Naive thymus-derived CD8-positive, alpha-beta T cell (primary cell): ENCODE measurements around the gene MTHFS. TPM values are rescaled to one million over a fixed set of nuclear protein-coding genes. Genes with fewer than 3 reads are reported as not detected.
A peak's percentile ranks its signal among the peaks of the same experiment; 100 is the strongest.
"Not testable (repeated sequence)": the region's sequence is repeated elsewhere in the genome, so short reads cannot be mapped to it uniquely, and the experiment has no call there.

ENCODE experiments used
- ATAC-seq, 2 donors: fragments of 150-1000 bp; cut with Tn5 transposase in 1 of 2; sonication (Bioruptor Pico), chemical (Tn5 transposase) in 1 of 2; 1 replicate in 1 of 2; 2 replicates in 1 of 2; pipeline ENCODE4 v1.10.0; 2021; ENCODE audit warnings: mild to moderate bottlenecking in 2 of 2, moderate library complexity in 2 of 2
- POLR2A ChIA-PET: fragments of 350-600 bp; sonication (Branson Sonifier 250); formaldehyde crosslinking; loops from one replicate; lab custom pipeline; 2021; ENCODE audit warnings: antibody characterized with exemption; lab: Charles Lee
- DNase-seq, 10 donors: peaks; one replicate each; pipeline versions ENCODE4 v3.0.0 to v3.0.0-alpha.2; 2020 to 2022
- H3K27ac Mint-ChIP-seq, 10 donors: one replicate each; pipeline ENCODE4 v1.8.0; 2020 to 2022; ENCODE audit warnings: mild to moderate bottlenecking in 10 of 10, mixed read lengths in 10 of 10, moderate library complexity in 4 of 10, inconsistent platforms in 1 of 10
- H3K27me3 Mint-ChIP-seq, 5 donors: one replicate each; pipeline ENCODE4 v1.8.0; 2021 to 2022; ENCODE audit warnings: mixed read lengths in 5 of 5
- H3K36me3 Mint-ChIP-seq, 3 donors: one replicate each; pipeline ENCODE4 v1.8.0; 2020 to 2022; ENCODE audit warnings: mixed read lengths in 3 of 3, mild to moderate bottlenecking in 2 of 3, inconsistent platforms in 1 of 3
- H3K4me1 Mint-ChIP-seq, 4 donors: one replicate each; pipeline ENCODE4 v1.8.0; 2021 to 2022; ENCODE audit warnings: mixed read lengths in 4 of 4
- H3K4me3 Mint-ChIP-seq, 10 donors: one replicate each; pipeline ENCODE4 v1.8.0; 2020 to 2022; ENCODE audit warnings: mild to moderate bottlenecking in 10 of 10, mixed read lengths in 10 of 10, moderate library complexity in 6 of 10, inconsistent platforms in 1 of 10
- H3K9me3 Mint-ChIP-seq, 9 donors: one replicate each; pipeline ENCODE4 v1.8.0; 2020 to 2022; ENCODE audit warnings: mixed read lengths in 9 of 9, mild to moderate bottlenecking in 3 of 9, inconsistent platforms in 1 of 9, moderate library complexity in 1 of 9
- polyA plus RNA-seq, 3 donors: library from polyadenylated mRNA; unstranded; fragments of 300-500 nt; fragmentation: Illumina TruSeq; gene quantifications; one replicate each; pipeline ENCODE4 v1.2.3, GENCODE V29; 2021
- total RNA-seq, 8 experiments: library from RNA in 2 of 8; stranded (reverse) in 2 of 8; gene quantifications; one replicate each; pipeline ENCODE4 v1.2.3 and lab custom pipeline; 2021 to 2026

Gene MTHFS
- total RNA-seq (10 to 100 TPM; 31.0 to 33.6 TPM), polyA plus RNA-seq (100 to 1,000 TPM in 1 of 3 donors, 10 to 100 TPM in 2; 82.6 to 106 (median 85.4) TPM), total RNA-seq (lab: John Stamatoyannopoulos, UW) (0.49 to 1.6 (median 1.2) reads per million in 6 experiments)

GRCh38 chr15:79896634-79897379 lies at the start of gene MTHFS:
MTHFS (minus strand) TSS chr15:79897014; CDS start chr15:79896988, 26 bp downstream.
- Mint-ChIP-seq H3K27ac (peak within 1 kb of the TSS; percentile 99 to 100 (median 100)), H3K27me3 (no peaks in the 10 kb centered on the region)

GRCh38 chr15:79944622-79945021 lies 47.8 kb upstream of the MTHFS start:
- no peaks in the 10 kb centered on the region for H3K36me3 Mint-ChIP-seq
- H3K4me1 Mint-ChIP-seq, result peaks cover 0 to 8% (median 0%) of the 10 kb centered on the region in 4 donors
- no peaks in the 10 kb centered on the region for H3K9me3 Mint-ChIP-seq
- peak overlapping the region in 1 of 10 donors; percentile 24 for H3K4me3 Mint-ChIP-seq
- DNase-seq, result no peak
- POLR2A ChIA-PET, result interaction anchor here (2.2 kb wide), 1 partner anchor 21 kb away, joined by 6 read pairs; no protein-coding TSS in a partner anchor
- ATAC-seq, result no peak
- peaks cover 0 to 3% (median 0%) of the 10 kb centered on the region in 5 donors for H3K27me3 Mint-ChIP-seq
- H3K27ac Mint-ChIP-seq, result no peak overlapping the region

More at GRCh38 chr15:79896634-79897379, at the start of gene MTHFS:
- peaks cover 23 to 46% (median 35%) of the 10 kb centered on the region in 4 donors for H3K4me1 Mint-ChIP-seq
- DNase-seq (peak; percentile 70 to 90 (median 77)), ATAC-seq (peak; percentile 87 to 88)
- POLR2A ChIA-PET, result interaction anchor here (0.8 to 6.2 kb wide), 12 partner anchors 10 to 1091 kb away, joined by 3 to 170 read pairs (median 6); partner anchors contain the start of genes BCL2A1 and ZFAND6
- peak within 1 kb of the TSS; percentile 85 to 100 (median 98) for H3K4me3 Mint-ChIP-seq
- no peaks in the 10 kb centered on the region for H3K9me3 Mint-ChIP-seq
- H3K36me3 Mint-ChIP-seq, result peaks cover 0 to 18% (median 6%) of the 10 kb centered on the region in 3 donors

- POLR2A ChIA-PET, result no interaction called here
- Mint-ChIP-seq H3K27ac (no peak overlapping the region), H3K4me3 (peak overlapping the region in 1 of 10 donors; percentile 4), H3K27me3 (peaks cover 0 to 3% (median 0%) of the 10 kb centered on the region in 5 donors), H3K36me3 (no peaks in the 10 kb centered on the region), H3K9me3 (no peaks in the 10 kb centered on the region), H3K4me1 (peaks cover 0 to 8% (median 0%) of the 10 kb centered on the region in 4 donors)
- no peak for ATAC-seq
- DNase-seq, result no peak
Measured at GRCh38 chr15:79943820-79944219, 47.0 kb upstream of the MTHFS start.

- peaks cover 0 to 3% (median 0%) of the 10 kb centered on the region in 5 donors for H3K27me3 Mint-ChIP-seq
- no peak for ATAC-seq
- POLR2A ChIA-PET, result no interaction called here
Measured at GRCh38 chr15:79942741-79943481, 46.1 kb upstream of the MTHFS start.

GRCh38 chr15:79939399-79939798 lies 42.6 kb upstream of the MTHFS start:
- H3K27ac Mint-ChIP-seq, result peak overlapping the region in 1 of 10 donors; percentile 19
- H3K9me3 Mint-ChIP-seq, result no peaks in the 10 kb centered on the region
- H3K36me3 Mint-ChIP-seq, result peaks cover 0 to 2% (median 0%) of the 10 kb centered on the region in 3 donors
- H3K4me3 Mint-ChIP-seq, result no peak overlapping the region
- ATAC-seq, result no peak
- peaks cover 0 to 9% (median 3%) of the 10 kb centered on the region in 5 donors for H3K27me3 Mint-ChIP-seq
- POLR2A ChIA-PET, result no interaction called here
- no peak for DNase-seq
- no peaks in the 10 kb centered on the region for H3K4me1 Mint-ChIP-seq

More at GRCh38 chr15:79942741-79943481, 46.1 kb upstream of the MTHFS start:
- no peak for DNase-seq
- no peaks in the 10 kb centered on the region for H3K4me1 Mint-ChIP-seq
- H3K27ac Mint-ChIP-seq, result peak overlapping the region in 1 of 10 donors; percentile 23
- H3K9me3 Mint-ChIP-seq, result no peaks in the 10 kb centered on the region
- no peaks in the 10 kb centered on the region for H3K36me3 Mint-ChIP-seq
- no peak overlapping the region for H3K4me3 Mint-ChIP-seq

GRCh38 chr15:79938143-79938542 lies 41.3 kb upstream of the MTHFS start:
- POLR2A ChIA-PET, result no interaction called here
- Mint-ChIP-seq H3K4me3 (no peak overlapping the region), H3K27ac (no peak overlapping the region), H3K9me3 (no peaks in the 10 kb centered on the region), H3K27me3 (peaks cover 0 to 7% (median 3%) of the 10 kb centered on the region in 5 donors), H3K4me1 (peaks cover 0 to 4% (median 3%) of the 10 kb centered on the region in 4 donors), H3K36me3 (peaks cover 0 to 2% (median 0%) of the 10 kb centered on the region in 3 donors)
- DNase-seq (no peak), ATAC-seq (no peak)

GRCh38 chr15:79935556-79936201 lies 38.9 kb upstream of the MTHFS start:
- H3K27me3 Mint-ChIP-seq, ATAC-seq, DNase-seq, H3K4me3 Mint-ChIP-seq, H3K4me1 Mint-ChIP-seq, POLR2A ChIA-PET, H3K36me3 Mint-ChIP-seq, H3K9me3 Mint-ChIP-seq, H3K27ac Mint-ChIP-seq: not testable (repeated sequence)

- H3K27me3 Mint-ChIP-seq, result peaks cover 0 to 12% (median 4%) of the 10 kb centered on the region in 5 donors
- H3K36me3 Mint-ChIP-seq, result peaks cover 0 to 2% (median 0%) of the 10 kb centered on the region in 3 donors
- peaks cover 0 to 6% (median 5%) of the 10 kb centered on the region in 4 donors for H3K4me1 Mint-ChIP-seq
- no peak for DNase-seq
- H3K4me3 Mint-ChIP-seq, result no peak overlapping the region
- POLR2A ChIA-PET, result interaction anchor here (2.4 kb wide), 1 partner anchor 10 kb away, joined by 9 read pairs; no protein-coding TSS in a partner anchor
- H3K9me3 Mint-ChIP-seq, result no peaks in the 10 kb centered on the region
- no peak overlapping the region for H3K27ac Mint-ChIP-seq
- ATAC-seq, result no peak
Measured at GRCh38 chr15:79933231-79933630, 36.4 kb upstream of the MTHFS start.

GRCh38 chr15:79932447-79932846 lies 35.6 kb upstream of the MTHFS start:
- Mint-ChIP-seq H3K4me3 (no peak overlapping the region), H3K4me1 (peaks cover 0 to 6% (median 5%) of the 10 kb centered on the region in 4 donors), H3K27me3 (peaks cover 0 to 12% (median 4%) of the 10 kb centered on the region in 5 donors), H3K9me3 (no peaks in the 10 kb centered on the region), H3K36me3 (peaks cover 0 to 2% (median 0%) of the 10 kb centered on the region in 3 donors), H3K27ac (peak overlapping the region in 1 of 10 donors; percentile 5)
- no peak for ATAC-seq
- no peak for DNase-seq
- POLR2A ChIA-PET, result no interaction called here

GRCh38 chr15:79930516-79930915 lies 33.7 kb upstream of the MTHFS start:
- peaks cover 0 to 6% (median 5%) of the 10 kb centered on the region in 4 donors for H3K4me1 Mint-ChIP-seq
- ATAC-seq (no peak), DNase-seq (no peak)
- H3K36me3 Mint-ChIP-seq, result no peaks in the 10 kb centered on the region
- peaks cover 0 to 12% (median 4%) of the 10 kb centered on the region in 5 donors for H3K27me3 Mint-ChIP-seq
- POLR2A ChIA-PET, result no interaction called here
- no peak overlapping the region for H3K4me3 Mint-ChIP-seq
- H3K27ac Mint-ChIP-seq, result no peak overlapping the region
- H3K9me3 Mint-ChIP-seq, result no peaks in the 10 kb centered on the region

GRCh38 chr15:79929412-79929811 lies 32.6 kb upstream of the MTHFS start:
- H3K4me1 Mint-ChIP-seq, result peaks cover 0 to 10% (median 7%) of the 10 kb centered on the region in 4 donors
- DNase-seq (no peak), ATAC-seq (no peak)
- POLR2A ChIA-PET, result no interaction called here
- no peak overlapping the region for H3K4me3 Mint-ChIP-seq
- H3K36me3 Mint-ChIP-seq, result no peaks in the 10 kb centered on the region
- H3K27me3 Mint-ChIP-seq, result peaks cover 0 to 7% (median 4%) of the 10 kb centered on the region in 5 donors
- H3K9me3 Mint-ChIP-seq, result no peaks in the 10 kb centered on the region
- H3K27ac Mint-ChIP-seq, result no peak overlapping the region

- H3K27ac Mint-ChIP-seq, ATAC-seq, POLR2A ChIA-PET, H3K4me3 Mint-ChIP-seq, H3K27me3 Mint-ChIP-seq, DNase-seq: not testable (repeated sequence)
- H3K9me3 Mint-ChIP-seq, result peaks cover 0 to 24% (median 8%) of the 10 kb centered on the region in 9 donors
- H3K4me1 Mint-ChIP-seq, result peaks cover 13 to 33% (median 29%) of the 10 kb centered on the region in 4 donors
- peaks cover 6 to 16% (median 16%) of the 10 kb centered on the region in 3 donors for H3K36me3 Mint-ChIP-seq
Measured at GRCh38 chr15:79926116-79926515, 29.3 kb upstream of the MTHFS start.
